CD14-positive monocyte (primary cell): ENCODE results near the gene CHIT1. TPM values are rescaled to one million over a fixed set of nuclear protein-coding genes. Genes with fewer than 3 reads are reported as not detected.

Experiments
- DNase-seq, 3 donors: peaks; one replicate each; pipeline ENCODE4 v3.0.0-alpha.2; 2011 to 2022
- H2AFZ ChIP-seq: 2 replicates; pipeline ENCODE4 v1.6.0; 2012; ENCODE audit warnings: mild to moderate bottlenecking, low read depth, low read length, inconsistent platforms; ENCODE audit not compliant: insufficient read depth, poor library complexity, severe bottlenecking
- H3K27ac ChIP-seq, 2 donors: 1 replicate in 1 of 2; 2 replicates in 1 of 2; pipeline ENCODE4 v1.5.1; 2012 to 2013; ENCODE audit warnings: low read length in 2 of 2, control low read depth in 1 of 2, inconsistent platforms in 1 of 2, low read depth in 1 of 2, mild to moderate bottlenecking in 1 of 2
- H3K27me3 ChIP-seq, 2 donors: one replicate each; pipeline versions ENCODE4 v1.6.0 to v1.6.1; 2011 to 2013; ENCODE audit warnings: low read length in 2 of 2; ENCODE audit not compliant: control insufficient read depth in 2 of 2, insufficient read depth in 2 of 2
- H3K36me3 ChIP-seq, 2 donors: replicated peaks in 1 of 2; 1 replicate in 1 of 2; 2 replicates in 1 of 2; pipeline versions ENCODE4 v1.5.1 to v1.6.1; 2012 to 2013; ENCODE audit warnings: low read length in 2 of 2, control low read depth in 1 of 2, inconsistent platforms in 1 of 2, mild to moderate bottlenecking in 1 of 2; ENCODE audit not compliant: insufficient read depth in 2 of 2, control insufficient read depth in 1 of 2
- H3K4me1 ChIP-seq, 2 donors: 1 replicate in 1 of 2; 2 replicates in 1 of 2; pipeline versions ENCODE4 v1.5.1 to v1.6.1; 2012 to 2013; ENCODE audit warnings: low read length in 2 of 2, control low read depth in 1 of 2, inconsistent platforms in 1 of 2, mild to moderate bottlenecking in 1 of 2, moderate library complexity in 1 of 2; ENCODE audit not compliant: insufficient read depth in 2 of 2, control insufficient read depth in 1 of 2
- H3K4me2 ChIP-seq: replicated peaks from 2 replicates; pipeline ENCODE3; 2012; ENCODE audit warnings: low read length, moderate library complexity, mild to moderate bottlenecking; ENCODE audit not compliant: poor library complexity, severe bottlenecking; ENCODE audit errors: extremely low read depth
- H3K4me3 ChIP-seq, 3 experiments: fragments of 200-600 bp in 1 of 3; sonication (generic) in 1 of 3; replicated peaks in 1 of 3; 1 replicate in 2 of 3; 2 replicates in 1 of 3; pipeline ENCODE4 v1.5.1; 2011 to 2013; ENCODE audit warnings: low read length in 3 of 3, mild to moderate bottlenecking in 3 of 3, control low read depth in 2 of 3, low read depth in 2 of 3, inconsistent platforms in 1 of 3, moderate library complexity in 1 of 3
- H3K79me2 ChIP-seq: 2 replicates; pipeline ENCODE4 v1.6.0; 2012; ENCODE audit warnings: mild to moderate bottlenecking, control low read depth, inconsistent platforms, low read length, moderate library complexity; ENCODE audit not compliant: insufficient read depth
- H3K9ac ChIP-seq: 2 replicates; pipeline ENCODE4 v1.6.0; 2017; ENCODE audit warnings: low read length, mild to moderate bottlenecking; ENCODE audit not compliant: insufficient read depth, poor library complexity, severe bottlenecking
- H3K9me3 ChIP-seq, 2 donors: replicated peaks in 1 of 2; 1 replicate in 1 of 2; 2 replicates in 1 of 2; pipeline versions ENCODE4 v1.5.1 to v1.6.1; 2012 to 2013; ENCODE audit warnings: low read length in 2 of 2, control low read depth in 1 of 2; ENCODE audit not compliant: control insufficient read depth in 1 of 2, insufficient read depth in 1 of 2
- H4K20me1 ChIP-seq: 2 replicates; pipeline ENCODE4 v1.6.0; 2012; ENCODE audit warnings: mild to moderate bottlenecking, low read length, control low read depth, moderate library complexity; ENCODE audit not compliant: insufficient read depth
- H3K27ac Mint-ChIP-seq, 7 donors: one replicate each; pipeline ENCODE4 v1.8.0; 2020; ENCODE audit warnings: mild to moderate bottlenecking in 7 of 7, mixed read lengths in 7 of 7, moderate library complexity in 6 of 7, inconsistent platforms in 2 of 7
- H3K27me3 Mint-ChIP-seq, 3 donors: one replicate each; pipeline ENCODE4 v1.8.0; 2021 to 2022; ENCODE audit warnings: low read depth in 3 of 3, mild to moderate bottlenecking in 3 of 3, mixed read lengths in 3 of 3, moderate library complexity in 3 of 3, inconsistent platforms in 1 of 3
- H3K36me3 Mint-ChIP-seq, 2 donors: one replicate each; pipeline ENCODE4 v1.8.0; 2020; ENCODE audit warnings: mixed read lengths in 2 of 2, inconsistent platforms in 1 of 2, mild to moderate bottlenecking in 1 of 2
- H3K4me1 Mint-ChIP-seq: one replicate; pipeline ENCODE4 v1.8.0; 2020; ENCODE audit warnings: mild to moderate bottlenecking, mixed read lengths
- H3K4me3 Mint-ChIP-seq, 2 donors: one replicate each; pipeline ENCODE4 v1.8.0; 2020; ENCODE audit warnings: mild to moderate bottlenecking in 2 of 2, mixed read lengths in 2 of 2, moderate library complexity in 1 of 2
- H3K9me3 Mint-ChIP-seq, 7 donors: one replicate each; pipeline ENCODE4 v1.8.0; 2020 to 2022; ENCODE audit warnings: mixed read lengths in 7 of 7, mild to moderate bottlenecking in 6 of 7, moderate library complexity in 6 of 7, inconsistent platforms in 2 of 7
- WGBS: methylation state at CpG from one replicate; pipeline ENCODE4 v1.1.5; 2013; ENCODE audit warnings: missing lambda C conversion rate; ENCODE audit not compliant: insufficient coverage; 5-methylcytosine and 5-hydroxymethylcytosine counted together
- intact Hi-C, 2 donors: fragments of 100-400 bp; cut with micrococcal nuclease; formaldehyde crosslinking; loops; one replicate each; pipeline versions ENCODE4 v1.15.0 to v1.15.1; 2023
- polyA plus RNA-seq, 3 donors: library from polyadenylated mRNA; depleted of rRNA in 1 of 3; unstranded in 2 of 3; stranded (reverse) in 1 of 3; fragments of 300-500 nt in 2 of 3; fragments of >200 nt in 1 of 3; fragmentation: Illumina TruSeq in 2 of 3; gene quantifications; 1 replicate in 2 of 3; 2 replicates in 1 of 3; pipeline ENCODE4 v1.2.3, GENCODE V29; 2012 to 2021
- TF ChIP-seq, protein P1 (sequence below): fragments of 200-600 bp; IDR thresholded peaks from one replicate; pipeline ENCODE4 v1.8.0; 2022; ENCODE audit warnings: antibody characterized with exemption, mild to moderate bottlenecking

CHIT1 gene
- polyA plus RNA-seq, 3 donors, result 0.08 to 0.51 TPM; not detected in 1

DNA sequence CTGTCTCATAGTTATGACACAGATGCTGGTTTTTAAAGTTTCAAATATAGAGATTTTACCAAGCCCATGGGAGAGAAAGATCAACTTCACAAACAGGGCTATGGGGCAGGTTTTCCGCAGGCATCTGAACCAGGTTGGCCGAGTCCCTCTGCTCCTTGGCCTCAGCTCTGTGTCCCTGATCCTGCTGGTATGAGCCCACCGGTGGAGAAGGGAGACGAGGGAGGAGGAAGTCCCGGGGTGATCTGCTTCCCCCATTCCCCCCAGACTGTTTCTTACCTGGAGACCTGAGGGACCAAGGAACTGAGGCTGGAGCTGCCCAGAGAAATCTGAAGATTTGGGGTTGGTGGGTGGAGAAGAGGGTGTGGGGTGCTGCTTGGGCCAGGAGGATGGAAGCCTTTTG, 46.9 kb upstream of the CHIT1 start:
- peaks cover 66 to 71% of the 10 kb centered on the region in 2 donors for H3K4me1 ChIP-seq
- H3K4me3 Mint-ChIP-seq, result no peak overlapping the region
- peaks cover 0 to 8% (median 2%) of the 10 kb centered on the region in 3 donors for H3K27me3 Mint-ChIP-seq
- no peaks in the 10 kb centered on the region for H3K79me2 ChIP-seq
- WGBS, result 50% methylated on average over 2 of the region's 5 CpGs
- no peak overlapping the region for H3K27ac ChIP-seq
- no peaks in the 10 kb centered on the region for H3K27me3 ChIP-seq
- TF ChIP-seq, protein P1, sequence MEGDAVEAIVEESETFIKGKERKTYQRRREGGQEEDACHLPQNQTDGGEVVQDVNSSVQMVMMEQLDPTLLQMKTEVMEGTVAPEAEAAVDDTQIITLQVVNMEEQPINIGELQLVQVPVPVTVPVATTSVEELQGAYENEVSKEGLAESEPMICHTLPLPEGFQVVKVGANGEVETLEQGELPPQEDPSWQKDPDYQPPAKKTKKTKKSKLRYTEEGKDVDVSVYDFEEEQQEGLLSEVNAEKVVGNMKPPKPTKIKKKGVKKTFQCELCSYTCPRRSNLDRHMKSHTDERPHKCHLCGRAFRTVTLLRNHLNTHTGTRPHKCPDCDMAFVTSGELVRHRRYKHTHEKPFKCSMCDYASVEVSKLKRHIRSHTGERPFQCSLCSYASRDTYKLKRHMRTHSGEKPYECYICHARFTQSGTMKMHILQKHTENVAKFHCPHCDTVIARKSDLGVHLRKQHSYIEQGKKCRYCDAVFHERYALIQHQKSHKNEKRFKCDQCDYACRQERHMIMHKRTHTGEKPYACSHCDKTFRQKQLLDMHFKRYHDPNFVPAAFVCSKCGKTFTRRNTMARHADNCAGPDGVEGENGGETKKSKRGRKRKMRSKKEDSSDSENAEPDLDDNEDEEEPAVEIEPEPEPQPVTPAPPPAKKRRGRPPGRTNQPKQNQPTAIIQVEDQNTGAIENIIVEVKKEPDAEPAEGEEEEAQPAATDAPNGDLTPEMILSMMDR, result no peak
- DNase-seq, result no peak
- H3K36me3 Mint-ChIP-seq, result peaks cover 2 to 12% of the 10 kb centered on the region in 2 donors
- H3K9ac ChIP-seq, result no peak overlapping the region
- H3K4me2 ChIP-seq, result no peak overlapping the region
- H3K9me3 Mint-ChIP-seq, result peaks cover 0 to 2% (median 0%) of the 10 kb centered on the region in 7 donors
- intact Hi-C loops, result loop anchor here in 1 of 2 donors (10.0 kb wide), 1 partner anchor 128 kb away; no protein-coding TSS in a partner anchor
- H3K36me3 ChIP-seq, result no peaks in the 10 kb centered on the region
- H3K4me1 Mint-ChIP-seq, result peaks cover 70% of the 10 kb centered on the region
- no peaks in the 10 kb centered on the region for H4K20me1 ChIP-seq
- H3K9me3 ChIP-seq, result no peaks in the 10 kb centered on the region
- H3K4me3 ChIP-seq, result no peak overlapping the region
- no peak overlapping the region for H2AFZ ChIP-seq
- H3K27ac Mint-ChIP-seq, result peak overlapping the region in 5 of 7 donors; percentile 6 to 89 (median 68)

GRCh38 chr1:203275656-203276272, 46.3 kb upstream of the CHIT1 start:
- H3K27ac ChIP-seq, result peak overlapping the region in 1 of 2 donors; percentile 90
- H3K9me3 Mint-ChIP-seq, result peaks cover 0 to 2% (median 0%) of the 10 kb centered on the region in 7 donors
- WGBS, result 86% methylated on average over 6 of the region's 11 CpGs

More at GRCh38 chr1:203275656-203276272, 46.3 kb upstream of the CHIT1 start:
- no peak overlapping the region for H2AFZ ChIP-seq
- no peaks in the 10 kb centered on the region for H3K9me3 ChIP-seq
- no peak for DNase-seq
- no peaks in the 10 kb centered on the region for H3K36me3 ChIP-seq
- H3K4me1 ChIP-seq, result peaks cover 72% of the 10 kb centered on the region in 2 donors
- H3K4me1 Mint-ChIP-seq, result peaks cover 67% of the 10 kb centered on the region
- intact Hi-C loops, result loop anchor here in 1 of 2 donors (2.0 to 10.0 kb wide), 2 partner anchors 49 to 129 kb away; no protein-coding TSS in a partner anchor
- no peak overlapping the region for H3K4me3 Mint-ChIP-seq
- H3K27me3 Mint-ChIP-seq, result peaks cover 0 to 8% (median 2%) of the 10 kb centered on the region in 3 donors
- H3K36me3 Mint-ChIP-seq, result peaks cover 2 to 12% of the 10 kb centered on the region in 2 donors
- no peak overlapping the region for H3K4me3 ChIP-seq
- H3K27ac Mint-ChIP-seq, result peak overlapping the region in 6 of 7 donors; percentile 50 to 95 (median 86)
- no peaks in the 10 kb centered on the region for H3K27me3 ChIP-seq
- no peaks in the 10 kb centered on the region for H3K79me2 ChIP-seq
- no peaks in the 10 kb centered on the region for H4K20me1 ChIP-seq
- no peak overlapping the region for H3K4me2 ChIP-seq
- no peak overlapping the region for H3K9ac ChIP-seq
- TF ChIP-seq, protein P1, result no peak
